ENCODE results near the gene MYL1. TPM values are rescaled to one million over a fixed set of nuclear protein-coding genes. Genes with fewer than 3 reads are reported as not detected.

The MYL1 gene
- total and polyA plus RNA-seq, 2 of the 4 experiments (the other 2 are of a cell fraction) = not detected

- Histone ChIP-seq H2BK20ac (ENCODE audit: low read depth, low read length) (no peak overlapping the region), H2BK5ac (ENCODE audit: low read depth, low read length, poor library complexity, severe bottlenecking) (no peak overlapping the region), H3K9ac (ENCODE audit: low read depth, low read length) (no peak overlapping the region), H3K4me1 (ENCODE audit: control insufficient read depth, insufficient read depth, low read length) (no peaks in the 10 kb centered on the region), H3K36me3 (ENCODE audit: control insufficient read depth, insufficient read depth, low read length) (no peaks in the 10 kb centered on the region), H3K4me3 (ENCODE audit: insufficient read depth, low read depth, low read length) (no peak overlapping the region), H3K27me3 (ENCODE audit: control insufficient read depth, insufficient read depth, low read length) (no peaks in the 10 kb centered on the region), H3K23ac (ENCODE audit: low read depth, low read length) (no peak overlapping the region), H2BK120ac (ENCODE audit: low read depth, low read length) (no peak overlapping the region), H2BK15ac (ENCODE audit: low read depth, low read length) (no peak overlapping the region), H3K4ac (ENCODE audit: low read depth, low read length) (no peak overlapping the region), H3K56ac (ENCODE audit: extremely low read depth, insufficient read depth, low read length) (no peak overlapping the region), H4K5ac (ENCODE audit: low read depth, low read length) (no peak overlapping the region), H2AK5ac (ENCODE audit: low read depth, low read length) (no peak overlapping the region), H2AK9ac (replicated peaks; ENCODE audit: low read depth, low read length, poor library complexity) (no peak overlapping the region), H4K91ac (ENCODE audit: insufficient read depth, low read depth, low read length) (no peak overlapping the region), H3K27ac (ENCODE audit: insufficient read depth, low read length) (no peak overlapping the region), H4K8ac (ENCODE audit: low read depth in 2 of 2, low read length in 2 of 2) (no peak overlapping the region), H3K14ac (replicated peaks; ENCODE audit: low read depth, low read length) (no peak overlapping the region), H3K9me3 (ENCODE audit: control insufficient read depth, insufficient read depth, low read length) (no peaks in the 10 kb centered on the region), H3K4me2 (ENCODE audit: low read depth, low read length) (no peak overlapping the region), H3K9me1 (ENCODE audit: insufficient read depth, low read length) (no peaks in the 10 kb centered on the region), H4K20me1 (ENCODE audit: insufficient read depth, low read length) (no peaks in the 10 kb centered on the region), H2AFZ (replicated peaks; ENCODE audit: low read length, poor library complexity) (no peak overlapping the region), H3K18ac (ENCODE audit: low read depth, low read length) (no peak overlapping the region), H3K79me1 (ENCODE audit: low read depth in 1 of 2, low read length in 2 of 2) (no peaks in the 10 kb centered on the region)
- dilution Hi-C loops (cut with HindIII; ENCODE audit: low sequenced_read_pairs, unreplicated experiment) (no loop called here), in situ Hi-C loops (cut with MboI; ENCODE audit: low sequenced_read_pairs) (no loop called here), intact Hi-C loops (cut with micrococcal nuclease) (no loop called here)
- ChIA-PET CTCF (no interaction called here), POLR2A (ENCODE audit: unreplicated experiment) (no interaction called here)
- no TSS peak for BruUV-seq (replicated peaks)
- TF ChIP-seq POLR2A (IDR thresholded peaks at IDR 0.05; ENCODE audit: low read depth, low read length) = no peak
- TF ChIP-seq CHD1 (IDR thresholded peaks at IDR 0.05; ENCODE audit: low read depth, low read length) = no peak
- no peak for TF ChIP-seq BHLHE40 (IDR thresholded peaks at IDR 0.05; ENCODE audit: low read depth, low read length)
- TF ChIP-seq RCOR1 (IDR thresholded peaks at IDR 0.05; ENCODE audit: insufficient replicate concordance, low read length) = no peak
- TF ChIP-seq USF2 (IDR thresholded peaks at IDR 0.05; ENCODE audit: low read depth, low read length) = no peak
- TF ChIP-seq SMC3 (IDR thresholded peaks at IDR 0.05; ENCODE audit: low read depth, low read length) = no peak
- no peak for TF ChIP-seq MAFK (IDR thresholded peaks at IDR 0.05; ENCODE audit: low read depth, low read length)
- TF ChIP-seq MXI1 (IDR thresholded peaks at IDR 0.05; ENCODE audit: borderline replicate concordance, low read depth, low read length) = no peak
- TF ChIP-seq RFX5 (IDR thresholded peaks at IDR 0.05; ENCODE audit: low read depth, low read length) = no peak
- TF ChIP-seq RAD21 (IDR thresholded peaks at IDR 0.05; ENCODE audit: low read length) = no peak
- no peak for TF ChIP-seq ELK1 (IDR thresholded peaks at IDR 0.05; ENCODE audit: borderline replicate concordance, low read depth, low read length)
- no peak for TF ChIP-seq FOS (IDR thresholded peaks at IDR 0.05; ENCODE audit: low read depth, low read length)
- no peak for TF ChIP-seq CEBPB (IDR thresholded peaks at IDR 0.05; ENCODE audit: low read depth, low read length)
- TF ChIP-seq MAZ (IDR thresholded peaks at IDR 0.05; ENCODE audit: borderline replicate concordance, low read depth, low read length) = no peak
- no peak for ATAC-seq (ENCODE audit: low read depth)
- no CpG with 5 or more reads among the region's 1 CpG for WGBS, 2 experiments (ENCODE audit: extremely low coverage in 2 of 2, insufficient read length in 1 of 2)
- no peak for DNase-seq
Observed at GRCh38 chr2:210309548-210310233, 5.3 kb downstream of the MYL1 start.

All from IMR-90 (cell line).